Smooth muscle cell (in vitro differentiated cells): ENCODE results near the gene MAP3K8. TPM values are rescaled to one million over a fixed set of nuclear protein-coding genes. Genes with fewer than 3 reads are reported as not detected.
"Not testable (repeated sequence)": the region's sequence is repeated elsewhere in the genome, so short reads cannot be mapped to it uniquely, and the experiment has no call there.

Experiments used
- DNase-seq: peaks from one replicate; lab custom pipeline; 2025; ENCODE audit not compliant: unreplicated experiment; lab: John Stamatoyannopoulos, UW
- H2AFZ ChIP-seq: fragments of 200-600 bp; sonication (generic); 2 replicates; pipeline ENCODE4 v1.6.0; 2016; ENCODE audit warnings: antibody characterized with exemption, low read depth, mild to moderate bottlenecking
- H3F3A ChIP-seq: fragments of 200-600 bp; sonication (generic); 2 replicates; pipeline ENCODE4 v1.6.0; 2017; ENCODE audit warnings: antibody characterized with exemption, low read depth
- H3K27ac ChIP-seq: fragments of 200-600 bp; sonication (generic); 2 replicates; pipeline ENCODE4 v1.5.1; 2016; ENCODE audit warnings: low read depth, mild to moderate bottlenecking
- H3K27me3 ChIP-seq: fragments of 200-600 bp; sonication (generic); 2 replicates; pipeline ENCODE4 v1.6.1; 2016; ENCODE audit warnings: low read depth, mild to moderate bottlenecking
- H3K36me3 ChIP-seq: fragments of 200-600 bp; sonication (generic); 2 replicates; pipeline ENCODE4 v1.5.1; 2016; ENCODE audit warnings: low read depth
- H3K4me1 ChIP-seq: fragments of 200-600 bp; sonication (generic); 2 replicates; pipeline ENCODE4 v1.5.1; 2016; ENCODE audit warnings: low read depth
- H3K4me2 ChIP-seq: fragments of 200-600 bp; sonication (generic); 2 replicates; pipeline ENCODE4 v1.6.0; 2016; ENCODE audit warnings: mild to moderate bottlenecking
- H3K4me3 ChIP-seq: fragments of 200-600 bp; sonication (generic); 2 replicates; pipeline ENCODE4 v1.5.1; 2016; ENCODE audit warnings: mild to moderate bottlenecking
- H3K79me2 ChIP-seq: fragments of 200-600 bp; sonication (generic); 2 replicates; pipeline ENCODE4 v1.6.0; 2016; ENCODE audit warnings: low read depth, mild to moderate bottlenecking
- H3K9ac ChIP-seq: fragments of 200-600 bp; sonication (generic); 2 replicates; pipeline ENCODE4 v1.6.0; 2016; ENCODE audit warnings: low read depth
- H3K9me3 ChIP-seq: fragments of 200-600 bp; sonication (generic); replicated peaks from 2 replicates; pipeline ENCODE4 v1.5.1; 2016; ENCODE audit warnings: low read depth
- H4K20me1 ChIP-seq: fragments of 200-600 bp; sonication (generic); 2 replicates; pipeline ENCODE4 v1.6.0; 2016; ENCODE audit warnings: low read depth
- WGBS: methylation state at CpG from one replicate; pipeline ENCODE4 v1.1.7; 2016; ENCODE audit warnings: low lambda C conversion rate; 5-methylcytosine and 5-hydroxymethylcytosine counted together
- polyA plus RNA-seq: library from polyadenylated mRNA; unstranded; fragments of >200 nt; fragmentation: Nextera tagmentation; extraction: Ambion mirVana; gene quantifications from 2 replicates; pipeline ENCODE4 v1.2.1, GENCODE V29; 2016
- total RNA-seq: library from RNA; depleted of rRNA; stranded (reverse); fragments of >200 nt; gene quantifications from 2 replicates; pipeline ENCODE4 v1.2.3, GENCODE V29; 2014
- TF ChIP-seq, protein P1 (sequence below): fragments of 200-600 bp; sonication (generic); IDR thresholded peaks from 2 replicates; pipeline ENCODE4 v1.5.1; 2017; ENCODE audit warnings: borderline replicate concordance, mild to moderate bottlenecking, antibody characterized with exemption; ENCODE audit not compliant: insufficient read depth, poor library complexity, severe bottlenecking

Gene MAP3K8
- total and polyA plus RNA-seq, 2 experiments from 2014 or later = 10.4 to 18.5 TPM

- TF ChIP-seq, protein P1, sequence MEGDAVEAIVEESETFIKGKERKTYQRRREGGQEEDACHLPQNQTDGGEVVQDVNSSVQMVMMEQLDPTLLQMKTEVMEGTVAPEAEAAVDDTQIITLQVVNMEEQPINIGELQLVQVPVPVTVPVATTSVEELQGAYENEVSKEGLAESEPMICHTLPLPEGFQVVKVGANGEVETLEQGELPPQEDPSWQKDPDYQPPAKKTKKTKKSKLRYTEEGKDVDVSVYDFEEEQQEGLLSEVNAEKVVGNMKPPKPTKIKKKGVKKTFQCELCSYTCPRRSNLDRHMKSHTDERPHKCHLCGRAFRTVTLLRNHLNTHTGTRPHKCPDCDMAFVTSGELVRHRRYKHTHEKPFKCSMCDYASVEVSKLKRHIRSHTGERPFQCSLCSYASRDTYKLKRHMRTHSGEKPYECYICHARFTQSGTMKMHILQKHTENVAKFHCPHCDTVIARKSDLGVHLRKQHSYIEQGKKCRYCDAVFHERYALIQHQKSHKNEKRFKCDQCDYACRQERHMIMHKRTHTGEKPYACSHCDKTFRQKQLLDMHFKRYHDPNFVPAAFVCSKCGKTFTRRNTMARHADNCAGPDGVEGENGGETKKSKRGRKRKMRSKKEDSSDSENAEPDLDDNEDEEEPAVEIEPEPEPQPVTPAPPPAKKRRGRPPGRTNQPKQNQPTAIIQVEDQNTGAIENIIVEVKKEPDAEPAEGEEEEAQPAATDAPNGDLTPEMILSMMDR = no peak
- H3K79me2 ChIP-seq = no peaks in the 10 kb centered on the region
- 87% methylated on average over 7 of the region's 7 CpGs for WGBS
These were observed 32.5 kb downstream of the MAP3K8 start for GRCh38 chr10:30466445-30466844.

DNA sequence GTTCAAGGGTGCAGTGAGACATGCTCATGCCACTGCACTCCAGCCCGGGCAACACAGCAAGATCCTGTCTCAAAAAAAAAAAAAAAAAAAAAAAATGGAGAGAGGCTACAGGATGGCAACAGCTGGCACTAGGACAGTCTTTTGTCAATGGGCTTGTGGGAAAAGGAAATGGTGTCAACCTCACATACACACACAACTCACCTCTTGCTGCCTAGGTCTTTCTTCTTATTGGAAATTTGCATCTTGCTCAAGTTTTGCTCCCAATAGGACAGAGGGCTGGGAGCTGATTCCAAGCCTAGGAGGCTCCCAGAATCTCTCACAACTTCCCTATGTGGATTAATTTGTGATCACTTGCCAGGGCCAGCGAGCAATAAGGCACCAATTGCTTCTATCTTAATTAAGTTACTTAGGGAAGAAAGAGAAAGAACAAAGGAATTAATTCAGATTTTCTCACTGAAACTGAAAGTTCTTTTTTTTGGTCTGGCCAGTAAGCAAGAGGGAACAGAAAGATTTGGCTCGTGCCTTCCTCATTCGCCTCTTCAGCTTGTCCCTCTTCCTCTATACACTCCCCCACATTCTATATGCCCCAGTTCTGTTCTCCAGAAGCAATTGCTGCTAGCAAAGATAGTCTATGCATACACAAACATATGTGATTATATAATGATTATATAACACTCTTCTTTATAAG lies 33.8 kb downstream of the MAP3K8 start:
- Histone ChIP-seq H3F3A (no peaks in the 10 kb centered on the region), H2AFZ (no peak overlapping the region), H3K9ac (no peak overlapping the region), H3K79me2 (no peaks in the 10 kb centered on the region), H3K27me3 (no peaks in the 10 kb centered on the region), H3K4me2 (no peak overlapping the region), H3K9me3 (no peaks in the 10 kb centered on the region), H4K20me1 (no peaks in the 10 kb centered on the region), H3K4me1 (no peaks in the 10 kb centered on the region), H3K27ac (no peak overlapping the region), H3K36me3 (no peaks in the 10 kb centered on the region), H3K4me3 (no peak overlapping the region)
- TF ChIP-seq, protein P1 = no peak
- no peak for DNase-seq
- 90% methylated on average over 4 of the region's 4 CpGs for WGBS

More at GRCh38 chr10:30466445-30466844, 32.5 kb downstream of the MAP3K8 start:
- Histone ChIP-seq H3K27ac (no peak overlapping the region), H3K4me2 (no peak overlapping the region), H3F3A (no peaks in the 10 kb centered on the region), H3K9me3 (no peaks in the 10 kb centered on the region), H4K20me1 (no peaks in the 10 kb centered on the region), H3K4me1 (no peaks in the 10 kb centered on the region), H2AFZ (no peak overlapping the region), H3K9ac (no peak overlapping the region), H3K36me3 (peaks cover under 1% of the 10 kb centered on the region), H3K4me3 (no peak overlapping the region), H3K27me3 (no peaks in the 10 kb centered on the region)
- DNase-seq = no peak

DNA sequence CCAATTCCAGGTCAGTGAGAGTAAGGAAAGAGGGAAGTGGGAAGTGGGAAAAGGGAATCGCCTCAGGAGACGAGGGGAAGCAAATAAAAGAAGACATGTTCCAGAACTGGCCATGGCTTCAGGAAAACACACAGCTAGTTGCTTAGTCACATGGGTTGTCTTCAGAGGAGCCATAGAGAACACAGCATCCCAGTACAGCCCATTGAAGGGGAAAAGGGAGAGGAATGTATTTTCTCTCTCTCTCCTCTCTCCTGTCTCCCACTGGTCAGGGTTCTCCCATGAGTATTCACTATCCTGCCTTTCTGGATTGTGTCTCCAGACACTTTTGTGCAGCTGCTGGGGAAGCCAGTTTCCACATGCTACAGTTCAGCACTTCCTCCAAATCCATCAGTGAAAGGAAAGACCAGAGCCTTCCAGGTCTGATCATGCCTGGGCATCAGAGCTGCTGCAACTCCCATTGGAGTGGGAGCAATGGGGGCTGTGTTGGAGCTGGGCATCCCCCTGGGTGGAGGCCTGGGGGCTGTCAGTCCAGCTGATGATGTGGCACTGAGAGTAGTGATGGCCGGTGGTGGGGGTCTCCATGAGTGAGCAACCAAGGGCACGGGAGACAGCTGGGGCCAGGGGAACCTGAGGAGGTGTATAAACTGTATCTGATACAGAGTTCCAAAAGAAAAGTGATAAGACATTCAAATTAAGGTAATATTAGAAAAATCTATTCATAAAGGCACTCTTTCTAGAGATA lies 38.6 kb downstream of the MAP3K8 start:
- Histone ChIP-seq H3K27ac (no peak overlapping the region), H2AFZ (no peak overlapping the region), H3F3A (no peaks in the 10 kb centered on the region), H3K4me2 (no peak overlapping the region), H3K27me3 (no peaks in the 10 kb centered on the region), H4K20me1 (no peaks in the 10 kb centered on the region), H3K4me1 (no peaks in the 10 kb centered on the region), H3K9ac (no peak overlapping the region), H3K79me2 (no peaks in the 10 kb centered on the region), H3K36me3 (no peaks in the 10 kb centered on the region), H3K9me3 (no peaks in the 10 kb centered on the region), H3K4me3 (no peak overlapping the region)
- TF ChIP-seq, protein P1 = no peak
- 83% methylated on average over 4 of the region's 4 CpGs for WGBS
- DNase-seq = no peak

GRCh38 chr10:30475515-30475914 lies 41.5 kb downstream of the MAP3K8 start:
- not testable (repeated sequence) for H3K4me1 ChIP-seq

More at GRCh38 chr10:30475515-30475914, 41.5 kb downstream of the MAP3K8 start:
- H3K4me3 ChIP-seq, H3K27me3 ChIP-seq, H3K36me3 ChIP-seq, H3K4me2 ChIP-seq, H4K20me1 ChIP-seq, H3K9ac ChIP-seq, DNase-seq, H3K27ac ChIP-seq, H2AFZ ChIP-seq, H3K9me3 ChIP-seq, H3F3A ChIP-seq, H3K79me2 ChIP-seq: not testable (repeated sequence)
- WGBS = 78% methylated on average over 5 of the region's 5 CpGs
